Measurements from ENCODE around the gene PYCR2.

DNA sequence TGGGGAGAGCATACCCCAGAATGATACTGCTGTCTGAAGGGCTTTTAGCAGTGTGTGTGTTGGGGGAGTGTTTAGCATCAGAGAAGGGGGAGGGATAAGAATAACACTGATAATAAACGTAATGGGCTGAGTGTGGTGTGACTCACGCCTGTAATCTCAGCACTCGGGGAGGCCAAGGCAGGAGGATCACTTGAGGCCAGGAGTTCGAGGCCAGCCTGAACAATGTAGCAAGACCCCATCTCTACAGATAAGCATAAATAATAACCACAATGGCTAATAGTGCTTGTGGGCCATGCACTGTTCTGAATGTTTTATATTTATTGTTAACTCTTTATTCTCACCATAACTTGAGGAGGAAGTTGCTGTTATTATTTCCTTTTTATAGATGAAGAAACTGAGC, 19.5 kb upstream of the PYCR2 start:
- TF ChIP-seq, protein P1, sequence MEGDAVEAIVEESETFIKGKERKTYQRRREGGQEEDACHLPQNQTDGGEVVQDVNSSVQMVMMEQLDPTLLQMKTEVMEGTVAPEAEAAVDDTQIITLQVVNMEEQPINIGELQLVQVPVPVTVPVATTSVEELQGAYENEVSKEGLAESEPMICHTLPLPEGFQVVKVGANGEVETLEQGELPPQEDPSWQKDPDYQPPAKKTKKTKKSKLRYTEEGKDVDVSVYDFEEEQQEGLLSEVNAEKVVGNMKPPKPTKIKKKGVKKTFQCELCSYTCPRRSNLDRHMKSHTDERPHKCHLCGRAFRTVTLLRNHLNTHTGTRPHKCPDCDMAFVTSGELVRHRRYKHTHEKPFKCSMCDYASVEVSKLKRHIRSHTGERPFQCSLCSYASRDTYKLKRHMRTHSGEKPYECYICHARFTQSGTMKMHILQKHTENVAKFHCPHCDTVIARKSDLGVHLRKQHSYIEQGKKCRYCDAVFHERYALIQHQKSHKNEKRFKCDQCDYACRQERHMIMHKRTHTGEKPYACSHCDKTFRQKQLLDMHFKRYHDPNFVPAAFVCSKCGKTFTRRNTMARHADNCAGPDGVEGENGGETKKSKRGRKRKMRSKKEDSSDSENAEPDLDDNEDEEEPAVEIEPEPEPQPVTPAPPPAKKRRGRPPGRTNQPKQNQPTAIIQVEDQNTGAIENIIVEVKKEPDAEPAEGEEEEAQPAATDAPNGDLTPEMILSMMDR (IDR thresholded peaks at IDR 0.05): no peak
- TF ChIP-seq POLR2A (IDR thresholded peaks at IDR 0.05): no peak
- TF ChIP-seq POLR2AphosphoS5 (IDR thresholded peaks at IDR 0.05; ENCODE audit: insufficient read depth in 1 of 2, low read depth in 1 of 2): no peak

All from vagina (tissue), 2 donors.